OCI-LY3 (cell line): ENCODE measurements around the gene BEND4.

Experiments
- H2AFZ ChIP-seq: fragments of 200-600, 300-600 bp; shearing (Covaris generic); 2 replicates; pipeline ENCODE4 v1.6.0; 2014; ENCODE audit warnings: antibody characterized with exemption, low read depth, low read length
- H3K27ac ChIP-seq: fragments of 200-600, 300-600 bp; sonication (generic); 2 replicates; pipeline ENCODE4 v1.5.1; 2014; ENCODE audit warnings: mild to moderate bottlenecking, low read length, moderate library complexity, mixed read lengths
- H3K27me3 ChIP-seq: fragments of 200-600, 300-600 bp; sonication (generic); 2 replicates; pipeline ENCODE4 v1.6.1; 2014; ENCODE audit warnings: low read depth, low read length, mixed read lengths
- H3K36me3 ChIP-seq: fragments of 200-600, 300-600 bp; sonication (generic); replicated peaks from 2 replicates; pipeline ENCODE3; 2014; ENCODE audit warnings: low read depth, low read length, mixed read lengths
- H3K4me1 ChIP-seq: fragments of 300-600, 200-600 bp; sonication (generic); 2 replicates; pipeline ENCODE4 v1.6.1; 2014; ENCODE audit warnings: low read length, mixed read lengths
- H3K4me2 ChIP-seq: fragments of 200-600, 300-600 bp; sonication (generic); 2 replicates; pipeline ENCODE4 v1.6.1; 2014; ENCODE audit warnings: low read length, mixed read lengths
- H3K4me3 ChIP-seq: fragments of 300-600, 200-600 bp; sonication (generic); 2 replicates; pipeline ENCODE4 v1.5.1; 2014; ENCODE audit warnings: antibody characterized with exemption, mild to moderate bottlenecking, low read length, moderate library complexity
- H3K79me2 ChIP-seq: fragments of 300-600, 200-600 bp; shearing (Covaris generic); 2 replicates; pipeline ENCODE4 v1.6.1; 2014; ENCODE audit warnings: mild to moderate bottlenecking, low read length, mixed read lengths
- H3K9ac ChIP-seq: fragments of 300-600, 200-600 bp; shearing (Covaris generic); 2 replicates; pipeline ENCODE4 v1.6.0; 2014; ENCODE audit warnings: mild to moderate bottlenecking, low read length, moderate library complexity
- H3K9me3 ChIP-seq: fragments of 200-600, 300-600 bp; shearing (Covaris generic); 2 replicates; pipeline ENCODE4 v1.6.1; 2014; ENCODE audit warnings: low read length, mixed read lengths; ENCODE audit not compliant: insufficient read depth
- H4K20me1 ChIP-seq: fragments of 200-600, 300-600 bp; sonication (generic); 2 replicates; pipeline ENCODE4 v1.6.1; 2016; ENCODE audit warnings: low read length, mixed read lengths; ENCODE audit not compliant: insufficient read depth
- CTCF ChIP-seq: fragments of 200-600, 300-600 bp; sonication (generic); IDR thresholded peaks from 2 replicates; pipeline ENCODE4 v1.5.1; 2014; ENCODE audit warnings: antibody characterized with exemption, low read length, low read depth
- EZH2phosphoT487 ChIP-seq: fragments of 200-600 bp; shearing (Covaris generic); IDR thresholded peaks from 2 replicates; pipeline ENCODE4 v1.6.1; 2018; ENCODE audit warnings: antibody characterized with exemption, mixed run types, low read depth

The BEND4 gene

GRCh38 chr4:42152507-42153504 lies at the start of gene BEND4:
Gene BEND4 (minus strand): TSS chr4:42152655. CDS start chr4:42152143, 512 bp downstream.
- no peaks in the 10 kb centered on the region for H3K27me3 ChIP-seq
- H3K79me2 ChIP-seq, result peaks cover 5% of the 10 kb centered on the region; the same call in 1 of the 2 replicates
- peak within 1 kb of the TSS; percentile 92 for H2AFZ ChIP-seq
- H3K9me3 ChIP-seq, result no peaks in the 10 kb centered on the region
- H3K4me3 ChIP-seq, result peak within 1 kb of the TSS; percentile 89
- no peaks in the 10 kb centered on the region for H4K20me1 ChIP-seq
- peak within 1 kb of the TSS; percentile 89 for H3K4me2 ChIP-seq
- peak; percentile 37 for TF ChIP-seq CTCF
- no peak for TF ChIP-seq EZH2phosphoT487
- H3K4me1 ChIP-seq, result peaks cover 36% of the 10 kb centered on the region
- H3K9ac ChIP-seq, result peak within 1 kb of the TSS; percentile 71
- H3K27ac ChIP-seq, result 0 out of 2 replicates have a peak within 1 kb of the TSS, but pooled peaks have one; percentile 7
- H3K36me3 ChIP-seq, result no peaks in the 10 kb centered on the region

- H3K79me2 ChIP-seq, result no peaks in the 10 kb centered on the region
- no peak overlapping the region for H2AFZ ChIP-seq
- H4K20me1 ChIP-seq, result no peaks in the 10 kb centered on the region
- H3K4me2 ChIP-seq, result 0 out of 2 replicates have a peak overlapping the region, but pooled peaks have one; percentile 12
- H3K4me1 ChIP-seq, result no peaks in the 10 kb centered on the region
- H3K27ac ChIP-seq, result no peak overlapping the region
- no peaks in the 10 kb centered on the region for H3K36me3 ChIP-seq
- H3K9ac ChIP-seq, result no peak overlapping the region
- TF ChIP-seq EZH2phosphoT487 (no peak), CTCF (no peak)
- H3K27me3 ChIP-seq, result no peaks in the 10 kb centered on the region
- no peak overlapping the region for H3K4me3 ChIP-seq
- no peaks in the 10 kb centered on the region for H3K9me3 ChIP-seq
Observed at GRCh38 chr4:42197341-42197740, 44.9 kb upstream of the BEND4 start.

GRCh38 chr4:42172921-42173320 lies 20.5 kb upstream of the BEND4 start:
- TF ChIP-seq EZH2phosphoT487 (no peak), CTCF (no peak)

GRCh38 chr4:42172128-42172790 lies 19.8 kb upstream of the BEND4 start:
- no peaks in the 10 kb centered on the region for H3K79me2 ChIP-seq
- TF ChIP-seq CTCF, result no peak
- TF ChIP-seq EZH2phosphoT487, result no peak
- 0 out of 2 replicates have a peak, but pooled peaks cover 3% of the 10 kb centered on the region for H3K9me3 ChIP-seq
- no peak overlapping the region for H3K4me3 ChIP-seq
- H3K4me1 ChIP-seq, result peaks cover 21% of the 10 kb centered on the region
- H3K36me3 ChIP-seq, result peaks cover 10% of the 10 kb centered on the region
- no peaks in the 10 kb centered on the region for H3K27me3 ChIP-seq
- H2AFZ ChIP-seq, result no peak overlapping the region
- H4K20me1 ChIP-seq, result no peaks in the 10 kb centered on the region
- H3K4me2 ChIP-seq, result no peak overlapping the region
- H3K9ac ChIP-seq, result no peak overlapping the region
- H3K27ac ChIP-seq, result no peak overlapping the region

More at GRCh38 chr4:42172921-42173320, 20.5 kb upstream of the BEND4 start:
- no peaks in the 10 kb centered on the region for H4K20me1 ChIP-seq
- no peak overlapping the region for H3K4me3 ChIP-seq
- no peak overlapping the region for H3K27ac ChIP-seq
- H3K4me2 ChIP-seq, result no peak overlapping the region
- no peaks in the 10 kb centered on the region for H3K27me3 ChIP-seq
- peaks cover 16% of the 10 kb centered on the region for H3K4me1 ChIP-seq
- no peak overlapping the region for H2AFZ ChIP-seq
- H3K9ac ChIP-seq, result no peak overlapping the region
- 0 out of 2 replicates have a peak, but pooled peaks cover 3% of the 10 kb centered on the region for H3K9me3 ChIP-seq
- H3K79me2 ChIP-seq, result no peaks in the 10 kb centered on the region
- H3K36me3 ChIP-seq, result peaks cover 10% of the 10 kb centered on the region
